T follicular helper cell (primary cell): Measurements from ENCODE around the gene TMEM138.

Source experiments
- DNase-seq: peaks from one replicate; pipeline ENCODE4 v3.0.0-alpha.2; 2020; ENCODE audit warnings: low read depth
- total RNA-seq, 2 experiments: gene quantifications; one replicate each; lab custom pipeline; 2026; lab: John Stamatoyannopoulos, UW

Gene TMEM138
- total RNA-seq: 43.2 to 44.7 reads per million in 2 experiments

GRCh38 chr11:61361741-61362541 lies at the start of gene TMEM138, which contains the start of gene CYB561A3:
TMEM138 (plus strand) TSS chr11:61362374; CDS start chr11:61364391, 2,017 bp downstream.
CYB561A3 (minus strand) TSS chr11:61361882; CDS start chr11:61356713, 5,169 bp downstream.
- peak; percentile 75 for DNase-seq

- no peak for DNase-seq
Observed at GRCh38 chr11:61315260-61315659, 46.9 kb upstream of the TMEM138 start.

- DNase-seq: no peak
Observed at GRCh38 chr11:61325649-61326414, 36.3 kb upstream of the TMEM138 start.

GRCh38 chr11:61327669-61328071 lies 34.5 kb upstream of the TMEM138 start:
- no peak for DNase-seq

- DNase-seq: no peak
Observed at GRCh38 chr11:61328351-61328750, 33.8 kb upstream of the TMEM138 start.

- no peak for DNase-seq
Observed at GRCh38 chr11:61329871-61330270, 32.3 kb upstream of the TMEM138 start.

GRCh38 chr11:61331651-61332050 lies 30.5 kb upstream of the TMEM138 start:
- DNase-seq: no peak

- no peak for DNase-seq
Observed at GRCh38 chr11:61332281-61332796, 29.8 kb upstream of the TMEM138 start.

GRCh38 chr11:61332797-61333549 lies 29.2 kb upstream of the TMEM138 start, which contains the start of the genes DDB1 and TKFC:
DDB1 (minus strand) TSS chr11:61333105; CDS start chr11:61332968, 137 bp downstream.
TKFC (plus strand) TSS chr11:61333228; CDS start chr11:61334729, 1,501 bp downstream.
- peak; percentile 94 for DNase-seq

- DNase-seq: no peak
Observed at GRCh38 chr11:61333550-61334433, 28.4 kb upstream of the TMEM138 start.

- no peak for DNase-seq
Observed at GRCh38 chr11:61334434-61335354, 27.5 kb upstream of the TMEM138 start.

GRCh38 chr11:61335355-61335710 lies 26.8 kb upstream of the TMEM138 start:
- no peak for DNase-seq

- DNase-seq: peak; percentile 74
Observed at GRCh38 chr11:61336171-61336935, 25.8 kb upstream of the TMEM138 start.

GRCh38 chr11:61337706-61338470 lies 24.3 kb upstream of the TMEM138 start:
- DNase-seq: no peak

- no peak for DNase-seq
Observed at GRCh38 chr11:61338783-61339489, 23.2 kb upstream of the TMEM138 start.

- DNase-seq: no peak
Observed at GRCh38 chr11:61339490-61339878, 22.7 kb upstream of the TMEM138 start.

- no peak for DNase-seq
Observed at GRCh38 chr11:61340979-61341378, 21.2 kb upstream of the TMEM138 start.
